ENCODE data around the gene SLC22A5. TPM values are rescaled to one million over a fixed set of nuclear protein-coding genes. Genes with fewer than 3 reads are reported as not detected.

Gene SLC22A5
- total and polyA plus RNA-seq, 2 donors from 2014 or later = 28.3 to 36.3 TPM

DNA sequence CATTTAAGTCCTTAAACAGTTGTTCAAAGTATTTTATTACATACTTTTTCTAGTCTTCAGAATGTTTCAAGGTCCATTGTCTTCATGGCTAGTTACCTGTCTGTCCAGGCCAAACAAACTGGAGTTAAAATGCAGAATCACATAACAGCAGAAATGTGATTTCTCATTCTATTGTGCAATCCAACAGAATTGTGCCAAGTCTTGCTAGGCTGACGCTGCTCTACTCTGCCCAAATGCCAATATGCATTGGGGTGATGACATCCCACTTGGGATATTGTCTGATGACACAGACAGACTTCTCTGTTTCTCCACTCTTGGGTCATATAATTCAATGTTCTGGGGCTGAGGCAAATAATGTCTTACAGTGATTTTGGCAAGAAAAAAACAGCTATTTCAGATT, 5.2 kb upstream of the SLC22A5 start:
- no peaks in the 10 kb centered on the region for H3K27me3 ChIP-seq (ENCODE audit: control insufficient read depth, insufficient read depth, low read length)
- intact Hi-C loops (cut with DNase I) = no loop called here
- peaks cover 0 to 4% (median 0%) of the 10 kb centered on the region in 3 donors for H3K4me1 ChIP-seq (ENCODE audit: control insufficient read depth in 2 of 3, insufficient read depth in 2 of 3, low read depth in 1 of 3, low read length in 3 of 3)
- H3K9me3 ChIP-seq (ENCODE audit: control insufficient read depth in 2 of 3, insufficient read depth in 1 of 3, low read length in 3 of 3) = no peaks in the 10 kb centered on the region
- no peaks in the 10 kb centered on the region for H3K36me3 ChIP-seq (ENCODE audit: control insufficient read depth in 2 of 3, insufficient read depth in 3 of 3, low read length in 3 of 3)
- H3K27ac ChIP-seq (ENCODE audit: low read depth in 2 of 2, low read length in 2 of 2) = peak overlapping the region in 1 of 2 donors; percentile 78
- FAIRE-seq = no peak
- DNase-seq = no peak
- no peak overlapping the region for H3K4me3 ChIP-seq (ENCODE audit: low read length in 3 of 3)
- H3K9ac ChIP-seq (ENCODE audit: low read length in 3 of 3) = no peak overlapping the region
- TF ChIP-seq, protein P1, sequence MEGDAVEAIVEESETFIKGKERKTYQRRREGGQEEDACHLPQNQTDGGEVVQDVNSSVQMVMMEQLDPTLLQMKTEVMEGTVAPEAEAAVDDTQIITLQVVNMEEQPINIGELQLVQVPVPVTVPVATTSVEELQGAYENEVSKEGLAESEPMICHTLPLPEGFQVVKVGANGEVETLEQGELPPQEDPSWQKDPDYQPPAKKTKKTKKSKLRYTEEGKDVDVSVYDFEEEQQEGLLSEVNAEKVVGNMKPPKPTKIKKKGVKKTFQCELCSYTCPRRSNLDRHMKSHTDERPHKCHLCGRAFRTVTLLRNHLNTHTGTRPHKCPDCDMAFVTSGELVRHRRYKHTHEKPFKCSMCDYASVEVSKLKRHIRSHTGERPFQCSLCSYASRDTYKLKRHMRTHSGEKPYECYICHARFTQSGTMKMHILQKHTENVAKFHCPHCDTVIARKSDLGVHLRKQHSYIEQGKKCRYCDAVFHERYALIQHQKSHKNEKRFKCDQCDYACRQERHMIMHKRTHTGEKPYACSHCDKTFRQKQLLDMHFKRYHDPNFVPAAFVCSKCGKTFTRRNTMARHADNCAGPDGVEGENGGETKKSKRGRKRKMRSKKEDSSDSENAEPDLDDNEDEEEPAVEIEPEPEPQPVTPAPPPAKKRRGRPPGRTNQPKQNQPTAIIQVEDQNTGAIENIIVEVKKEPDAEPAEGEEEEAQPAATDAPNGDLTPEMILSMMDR (IDR thresholded peaks at IDR 0.05; ENCODE audit: borderline replicate concordance, extremely low read depth, insufficient read depth) = no peak

DNA sequence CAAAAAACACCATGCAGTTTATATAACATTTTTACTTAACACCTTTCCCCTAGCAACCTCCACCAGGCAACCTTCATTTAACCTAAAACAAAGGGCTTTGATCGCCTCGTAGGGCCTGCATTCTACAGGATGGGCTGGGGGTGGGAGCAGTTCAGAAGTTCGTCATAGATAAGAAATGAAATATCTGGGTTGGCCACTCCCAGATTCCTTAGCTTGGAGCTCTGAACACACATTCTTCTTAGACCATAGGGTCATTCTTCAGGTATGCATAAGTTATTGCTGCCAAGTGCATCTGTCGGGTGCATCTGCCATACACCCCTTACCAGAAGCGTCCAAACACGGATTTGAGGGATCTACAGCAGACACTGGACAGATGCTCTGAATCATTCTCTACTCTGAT, 4.3 kb upstream of the SLC22A5 start:
- H3K27me3 ChIP-seq (ENCODE audit: control insufficient read depth, insufficient read depth, low read length) = no peaks in the 10 kb centered on the region
- TF ChIP-seq, protein P1 (IDR thresholded peaks at IDR 0.05; ENCODE audit: borderline replicate concordance, extremely low read depth, insufficient read depth) = no peak
- H3K9ac ChIP-seq (ENCODE audit: low read length in 3 of 3) = no peak overlapping the region
- H3K4me3 ChIP-seq (ENCODE audit: low read length in 3 of 3) = no peak overlapping the region
- peaks cover 0 to 5% (median 0%) of the 10 kb centered on the region in 3 donors for H3K4me1 ChIP-seq (ENCODE audit: control insufficient read depth in 2 of 3, insufficient read depth in 2 of 3, low read depth in 1 of 3, low read length in 3 of 3)
- H3K27ac ChIP-seq (ENCODE audit: low read depth in 2 of 2, low read length in 2 of 2) = no peak overlapping the region
- no peak for FAIRE-seq
- H3K36me3 ChIP-seq (ENCODE audit: control insufficient read depth in 2 of 3, insufficient read depth in 3 of 3, low read length in 3 of 3) = no peaks in the 10 kb centered on the region
- no peak for DNase-seq
- intact Hi-C loops (cut with DNase I) = no loop called here
- H3K9me3 ChIP-seq (ENCODE audit: control insufficient read depth in 2 of 3, insufficient read depth in 1 of 3, low read length in 3 of 3) = no peaks in the 10 kb centered on the region

- Histone ChIP-seq H3K9ac (ENCODE audit: low read length in 3 of 3) (peak overlapping the region in 1 of 3 donors; percentile 48), H3K27me3 (ENCODE audit: control insufficient read depth, insufficient read depth, low read length) (no peaks in the 10 kb centered on the region), H3K4me1 (ENCODE audit: control insufficient read depth in 2 of 3, insufficient read depth in 2 of 3, low read depth in 1 of 3, low read length in 3 of 3) (peaks cover 0 to 16% (median 11%) of the 10 kb centered on the region in 3 donors), H3K4me3 (ENCODE audit: low read length in 3 of 3) (no peak overlapping the region), H3K36me3 (ENCODE audit: control insufficient read depth in 2 of 3, insufficient read depth in 3 of 3, low read length in 3 of 3) (no peaks in the 10 kb centered on the region), H3K9me3 (ENCODE audit: control insufficient read depth in 2 of 3, insufficient read depth in 1 of 3, low read length in 3 of 3) (no peaks in the 10 kb centered on the region), H3K27ac (ENCODE audit: low read depth in 2 of 2, low read length in 2 of 2) (peak overlapping the region in 1 of 2 donors; percentile 47)
- intact Hi-C loops (cut with DNase I) = no loop called here
- TF ChIP-seq, protein P1 (IDR thresholded peaks at IDR 0.05; ENCODE audit: borderline replicate concordance, extremely low read depth, insufficient read depth) = no peak
- no peak for FAIRE-seq
- no peak for DNase-seq
Observed at GRCh38 chr5:132368186-132368585, 1.3 kb upstream of the SLC22A5 start.

DNA sequence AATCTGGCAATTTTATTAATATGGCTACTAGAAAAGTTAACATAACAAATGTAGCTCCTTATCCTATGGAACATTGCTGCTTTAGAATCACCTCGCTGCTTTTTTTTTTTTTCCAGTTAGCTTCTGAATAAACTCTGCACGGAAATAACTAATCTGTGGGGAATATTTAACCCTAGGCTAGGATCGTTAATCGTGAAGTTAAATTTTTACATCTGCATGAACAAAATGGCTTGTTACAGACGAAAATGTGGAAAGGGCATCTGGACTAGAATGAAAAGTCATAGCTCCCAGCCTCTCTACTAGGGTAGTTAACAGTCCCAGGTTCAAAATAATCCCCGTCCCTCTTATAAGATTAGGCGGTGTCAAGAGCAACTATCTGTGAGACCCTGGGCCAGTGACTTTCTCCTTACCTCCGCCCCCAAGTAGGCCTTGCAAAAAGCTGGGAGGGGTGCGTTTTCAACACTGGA, 470 bp upstream of the SLC22A5 start:
- H3K4me1 ChIP-seq (ENCODE audit: control insufficient read depth in 2 of 3, insufficient read depth in 2 of 3, low read depth in 1 of 3, low read length in 3 of 3) = peaks cover 0 to 15% (median 11%) of the 10 kb centered on the region in 3 donors
- no peaks in the 10 kb centered on the region for H3K36me3 ChIP-seq (ENCODE audit: control insufficient read depth in 2 of 3, insufficient read depth in 3 of 3, low read length in 3 of 3)
- FAIRE-seq (no peak), DNase-seq (peak in 2 of 5 donors; percentile 79 to 85)
- no peaks in the 10 kb centered on the region for H3K9me3 ChIP-seq (ENCODE audit: control insufficient read depth in 2 of 3, insufficient read depth in 1 of 3, low read length in 3 of 3)
- intact Hi-C loops (cut with DNase I) = no loop called here
- no peaks in the 10 kb centered on the region for H3K27me3 ChIP-seq (ENCODE audit: control insufficient read depth, insufficient read depth, low read length)
- TF ChIP-seq, protein P1 (IDR thresholded peaks at IDR 0.05; ENCODE audit: borderline replicate concordance, extremely low read depth, insufficient read depth) = no peak
- peak overlapping the region; percentile 65 to 96 (median 72) for H3K4me3 ChIP-seq (ENCODE audit: low read length in 3 of 3)
- peak overlapping the region; percentile 54 to 95 (median 87) for H3K9ac ChIP-seq (ENCODE audit: low read length in 3 of 3)
- H3K27ac ChIP-seq (ENCODE audit: low read depth in 2 of 2, low read length in 2 of 2) = peak overlapping the region; percentile 93 to 96

All from kidney (tissue), 14 donors.